ENCODE measurements around the gene RPL29. TPM values are rescaled to one million over a fixed set of nuclear protein-coding genes. Genes with fewer than 3 reads are reported as not detected.

RPL29 gene
- total RNA-seq, 1 experiment from 2014 or later = 868 TPM

- DNase-seq (ENCODE audit: low read depth in 1 of 2, low spot score in 2 of 2) = no peak
- Histone ChIP-seq H3K4me3 (no peak overlapping the region), H3K4me1 (replicated peaks) (no peaks in the 10 kb centered on the region), H3K36me3 (no peaks in the 10 kb centered on the region), H3K27ac (no peak overlapping the region), H3K27me3 (replicated peaks) (no peaks in the 10 kb centered on the region), H3K9me3 (replicated peaks) (no peaks in the 10 kb centered on the region)
Observed at GRCh38 chr3:52022323-52023100, 26.8 kb upstream of the RPL29 start.

GRCh38 chr3:52021489-52022268, 26.0 kb upstream of the RPL29 start:
- Histone ChIP-seq H3K36me3 (no peaks in the 10 kb centered on the region), H3K27ac (no peak overlapping the region), H3K4me3 (no peak overlapping the region), H3K4me1 (replicated peaks) (no peaks in the 10 kb centered on the region), H3K27me3 (replicated peaks) (no peaks in the 10 kb centered on the region), H3K9me3 (replicated peaks) (no peaks in the 10 kb centered on the region)
- DNase-seq (ENCODE audit: low read depth in 1 of 2, low spot score in 2 of 2) = no peak

- no peak for DNase-seq (ENCODE audit: low read depth in 1 of 2, low spot score in 2 of 2)
- Histone ChIP-seq H3K27me3 (replicated peaks) (no peaks in the 10 kb centered on the region), H3K36me3 (no peaks in the 10 kb centered on the region), H3K4me1 (replicated peaks) (no peaks in the 10 kb centered on the region), H3K9me3 (replicated peaks) (no peaks in the 10 kb centered on the region), H3K27ac (no peak overlapping the region), H3K4me3 (no peak overlapping the region)
Observed at GRCh38 chr3:52020796-52021195, 25.1 kb upstream of the RPL29 start.

DNA sequence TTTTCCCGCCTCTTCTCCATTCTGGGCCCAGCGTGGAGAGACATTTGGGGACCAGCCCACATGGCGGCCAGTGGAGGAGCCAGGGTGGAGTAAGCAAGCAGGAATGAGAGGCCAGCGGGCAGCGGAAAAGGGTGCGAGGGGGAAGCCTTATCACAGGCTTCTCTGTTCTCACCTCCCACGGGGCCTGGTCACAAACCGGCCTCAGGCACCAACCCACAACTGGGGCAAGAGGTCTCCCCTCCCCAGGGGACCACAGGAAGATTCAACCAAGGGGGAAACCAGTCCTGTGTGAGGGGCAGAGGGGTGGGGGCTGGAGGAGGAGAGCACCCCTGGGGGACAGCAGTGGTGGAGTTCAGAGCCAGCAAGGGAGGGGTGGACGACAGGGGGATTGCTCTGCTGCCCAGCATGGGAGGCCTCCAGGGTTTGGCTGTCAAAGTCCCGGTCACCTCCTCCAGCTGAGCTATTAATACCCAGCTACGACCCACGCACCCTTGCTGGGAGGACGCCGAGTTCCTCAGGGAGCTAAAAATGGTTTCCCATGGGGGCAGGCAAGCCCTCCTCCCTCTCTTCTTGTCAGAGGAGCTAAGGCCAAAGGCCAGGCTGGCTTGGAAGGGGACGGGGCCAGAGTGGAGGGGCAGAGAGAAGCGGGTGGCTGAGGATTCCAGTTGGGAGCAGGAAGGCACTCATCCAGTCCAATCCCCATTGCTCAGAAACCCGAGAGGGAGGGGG, 23.8 kb upstream of the RPL29 start:
- DNase-seq (ENCODE audit: low read depth in 1 of 2, low spot score in 2 of 2) = no peak
- Histone ChIP-seq H3K4me1 (replicated peaks) (no peaks in the 10 kb centered on the region), H3K27me3 (replicated peaks) (no peaks in the 10 kb centered on the region), H3K27ac (no peak overlapping the region), H3K36me3 (no peaks in the 10 kb centered on the region), H3K4me3 (no peak overlapping the region), H3K9me3 (replicated peaks) (no peaks in the 10 kb centered on the region)

DNA sequence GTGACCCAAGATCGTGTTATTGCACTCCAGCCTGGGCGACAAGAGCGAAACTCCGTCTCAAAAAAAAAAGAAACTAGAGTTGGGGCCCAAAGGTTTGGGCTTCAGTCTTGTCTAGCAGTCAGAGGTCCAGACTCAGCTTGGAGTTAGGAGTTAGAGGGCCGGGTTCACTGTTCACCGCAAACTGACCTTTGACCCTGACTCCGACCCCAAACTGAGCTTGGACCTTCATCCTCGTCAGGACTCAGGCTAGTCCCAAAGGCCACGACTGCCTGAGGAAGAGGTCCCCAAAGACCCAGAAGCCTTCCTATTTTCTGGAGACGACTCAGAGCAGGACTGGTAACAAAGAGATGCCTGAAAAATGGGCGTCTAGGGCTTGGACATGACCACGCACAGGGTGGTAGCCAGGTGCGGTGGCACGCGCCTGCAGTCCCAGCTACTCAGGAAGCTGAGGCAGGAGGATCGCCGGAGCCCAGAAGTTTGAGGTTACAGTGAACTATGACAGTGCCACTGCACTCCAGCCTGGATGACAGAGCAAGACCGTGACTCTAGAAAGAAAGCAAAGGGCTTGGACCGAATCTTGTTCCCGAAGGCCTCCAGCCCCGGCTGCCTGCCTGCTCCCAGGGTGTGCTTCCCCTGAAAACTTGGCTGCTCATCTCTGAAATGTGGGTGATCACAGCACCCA, 22.8 kb upstream of the RPL29 start:
- no peak for DNase-seq (ENCODE audit: low read depth in 1 of 2, low spot score in 2 of 2)
- H3K36me3 ChIP-seq = no peaks in the 10 kb centered on the region
- no peaks in the 10 kb centered on the region for H3K27me3 ChIP-seq (replicated peaks)
- no peak overlapping the region for H3K4me3 ChIP-seq
- no peaks in the 10 kb centered on the region for H3K4me1 ChIP-seq (replicated peaks)
- no peaks in the 10 kb centered on the region for H3K9me3 ChIP-seq (replicated peaks)
- H3K27ac ChIP-seq = no peak overlapping the region

DNA sequence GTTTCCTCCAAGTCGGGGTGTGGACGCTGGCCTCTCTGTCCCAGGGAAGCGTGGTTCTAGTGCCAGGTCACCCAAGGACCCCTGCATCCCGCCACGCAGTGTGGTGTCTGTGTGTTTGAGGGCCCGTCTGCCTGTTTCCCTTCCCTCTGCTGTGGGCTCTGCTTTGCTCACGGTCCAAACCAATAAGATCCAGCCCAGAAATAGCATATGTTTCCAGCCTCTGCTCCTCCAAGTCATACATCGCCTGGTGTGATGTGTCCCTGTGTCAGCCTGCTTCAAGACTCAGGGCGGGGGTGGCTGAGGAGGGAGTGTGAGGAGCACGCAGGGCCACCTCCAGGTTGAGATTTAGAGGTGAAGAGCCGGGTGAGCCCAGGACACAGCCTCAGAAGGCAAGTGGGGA, 21.9 kb upstream of the RPL29 start:
- Histone ChIP-seq H3K4me1 (replicated peaks) (no peaks in the 10 kb centered on the region), H3K9me3 (replicated peaks) (no peaks in the 10 kb centered on the region), H3K4me3 (no peak overlapping the region), H3K27me3 (replicated peaks) (no peaks in the 10 kb centered on the region), H3K36me3 (no peaks in the 10 kb centered on the region), H3K27ac (no peak overlapping the region)
- DNase-seq (ENCODE audit: low read depth in 1 of 2, low spot score in 2 of 2) = no peak

DNA sequence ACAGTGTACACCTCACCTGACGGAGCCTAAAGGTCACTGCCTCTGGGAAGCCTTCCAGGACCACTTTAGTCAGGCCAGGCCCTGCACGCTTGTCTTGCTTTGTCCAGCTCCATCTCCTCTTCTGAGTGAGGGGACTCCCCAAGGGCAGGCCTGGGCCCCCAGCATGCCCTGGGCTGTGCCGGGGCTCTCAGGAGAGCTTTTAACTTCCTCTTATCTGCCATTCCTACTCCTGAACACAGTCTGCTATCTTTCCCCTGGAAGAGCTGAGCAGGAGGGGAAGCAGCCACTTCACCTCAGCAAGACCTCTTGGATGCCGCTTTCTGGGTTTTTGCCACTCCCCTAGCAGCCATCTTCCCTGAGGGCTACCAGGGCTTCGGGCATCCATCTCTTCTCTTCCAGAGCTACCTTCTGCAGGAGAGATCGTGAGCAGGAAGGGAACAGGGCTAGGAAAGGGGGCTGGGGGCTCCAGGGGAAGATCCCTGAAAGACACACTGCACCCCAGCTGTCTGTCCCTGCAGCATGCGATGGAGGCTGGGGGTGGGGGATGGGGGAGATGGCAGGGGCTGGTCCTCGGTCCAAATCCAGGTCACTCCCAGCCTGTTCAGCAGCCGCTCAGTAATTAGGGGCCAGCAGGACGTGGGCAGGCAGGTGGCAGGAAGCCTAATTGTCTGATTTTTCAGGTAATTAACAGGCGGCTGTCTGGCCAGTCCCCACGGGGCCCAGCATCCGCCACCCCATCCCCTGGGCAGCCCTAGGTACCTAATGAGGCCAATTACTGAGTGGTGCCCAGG, 19.9 kb upstream of the RPL29 start:
- no peaks in the 10 kb centered on the region for H3K36me3 ChIP-seq
- H3K4me1 ChIP-seq (replicated peaks) = no peaks in the 10 kb centered on the region
- no peak overlapping the region for H3K4me3 ChIP-seq
- DNase-seq (ENCODE audit: low read depth in 1 of 2, low spot score in 2 of 2) = no peak
- H3K27ac ChIP-seq = no peak overlapping the region
- H3K9me3 ChIP-seq (replicated peaks) = no peaks in the 10 kb centered on the region
- H3K27me3 ChIP-seq (replicated peaks) = no peaks in the 10 kb centered on the region

DNA sequence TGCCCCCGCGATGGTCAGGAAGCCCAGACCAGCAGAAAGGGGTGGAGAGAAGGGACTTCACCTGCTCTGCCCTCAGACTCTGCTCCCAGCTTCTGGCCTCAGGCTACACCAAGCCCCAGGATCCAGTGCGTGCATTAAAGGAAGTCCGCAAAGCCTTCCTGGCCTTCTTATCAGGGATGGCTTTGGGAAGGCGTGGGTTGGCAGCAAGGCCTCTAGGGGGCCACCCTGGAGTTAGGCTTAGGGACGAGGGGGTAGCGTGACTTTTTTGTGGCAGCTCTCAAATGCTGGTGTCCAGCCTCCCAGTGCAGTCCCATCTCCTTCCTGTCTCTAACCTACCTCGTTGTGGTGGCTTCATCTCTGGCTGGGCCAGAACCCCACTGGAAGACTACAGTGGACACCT, 18.9 kb upstream of the RPL29 start:
- DNase-seq (ENCODE audit: low read depth in 1 of 2, low spot score in 2 of 2) = peak in 1 of 2 experiments; percentile 10
- H3K4me1 ChIP-seq (replicated peaks) = no peaks in the 10 kb centered on the region
- no peak overlapping the region for H3K4me3 ChIP-seq
- no peaks in the 10 kb centered on the region for H3K36me3 ChIP-seq
- H3K27me3 ChIP-seq (replicated peaks) = no peaks in the 10 kb centered on the region
- H3K27ac ChIP-seq = no peak overlapping the region
- H3K9me3 ChIP-seq (replicated peaks) = no peaks in the 10 kb centered on the region

DNA sequence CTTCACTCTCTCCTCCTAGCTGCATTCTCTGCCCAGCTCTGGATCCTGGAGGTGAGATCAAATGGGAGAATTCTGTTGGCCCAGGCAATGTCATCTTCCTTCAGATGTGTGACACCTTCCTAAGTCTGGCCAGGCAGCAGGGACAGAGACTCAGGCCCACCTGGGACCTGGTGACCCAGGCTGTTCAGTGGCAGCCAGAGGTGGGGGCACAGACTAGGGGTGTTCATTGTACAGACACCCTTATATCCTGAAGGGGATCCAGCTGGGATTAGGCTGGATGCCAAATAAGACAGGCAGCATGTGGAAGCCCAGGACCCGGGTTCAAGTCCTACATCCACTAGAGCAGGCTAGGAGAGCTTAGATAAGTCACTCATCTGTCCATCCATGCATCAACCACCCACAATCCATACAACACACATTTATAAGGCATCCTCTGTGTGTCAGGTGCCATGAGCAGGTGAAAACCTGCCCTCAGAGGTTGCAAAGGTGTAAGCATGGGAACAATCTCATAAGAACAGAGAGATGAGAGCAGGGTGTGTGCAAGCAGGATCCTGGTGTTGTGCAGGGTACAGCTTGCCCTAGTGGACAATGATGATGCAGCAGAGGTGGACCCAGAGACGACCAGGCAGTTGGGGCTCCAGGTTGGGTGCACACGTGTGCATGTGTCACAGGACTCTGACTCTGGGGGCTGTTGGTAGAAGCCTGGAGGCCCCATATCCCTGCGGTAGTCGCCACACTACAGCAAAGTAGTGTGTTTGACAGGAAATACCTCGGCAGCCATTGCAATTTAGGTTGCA, 18.3 kb upstream of the RPL29 start:
- H3K4me3 ChIP-seq = no peak overlapping the region
- no peaks in the 10 kb centered on the region for H3K4me1 ChIP-seq (replicated peaks)
- H3K36me3 ChIP-seq = no peaks in the 10 kb centered on the region
- H3K9me3 ChIP-seq (replicated peaks) = no peaks in the 10 kb centered on the region
- H3K27me3 ChIP-seq (replicated peaks) = no peaks in the 10 kb centered on the region
- no peak for DNase-seq (ENCODE audit: low read depth in 1 of 2, low spot score in 2 of 2)
- H3K27ac ChIP-seq = no peak overlapping the region

DNA sequence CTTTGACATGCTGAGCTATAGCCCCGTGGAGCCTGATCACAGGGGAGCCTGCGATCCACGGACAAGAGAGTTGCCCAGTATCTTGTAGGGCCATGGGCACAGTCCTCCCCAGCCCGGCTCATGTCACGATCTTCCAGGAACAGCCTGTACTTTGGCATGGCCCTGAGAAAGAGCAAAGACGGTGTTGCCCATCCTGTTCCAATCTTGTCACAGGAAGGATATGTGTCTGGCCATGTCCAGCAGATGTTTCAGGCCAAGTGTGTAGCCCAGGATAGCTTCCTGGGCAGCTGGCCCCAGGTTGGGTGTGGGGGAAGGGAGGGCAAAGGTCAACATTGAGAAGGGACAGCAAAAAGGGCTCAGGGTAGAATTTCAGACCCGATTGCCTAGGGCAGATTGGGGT, 17.0 kb upstream of the RPL29 start:
- Histone ChIP-seq H3K36me3 (no peaks in the 10 kb centered on the region), H3K4me3 (no peak overlapping the region), H3K4me1 (replicated peaks) (no peaks in the 10 kb centered on the region), H3K9me3 (replicated peaks) (no peaks in the 10 kb centered on the region), H3K27ac (no peak overlapping the region), H3K27me3 (replicated peaks) (no peaks in the 10 kb centered on the region)
- DNase-seq (ENCODE audit: low read depth in 1 of 2, low spot score in 2 of 2) = no peak

GRCh38 chr3:52010431-52010830, 14.7 kb upstream of the RPL29 start:
- Histone ChIP-seq H3K36me3 (no peaks in the 10 kb centered on the region), H3K27ac (no peak overlapping the region), H3K9me3 (replicated peaks) (no peaks in the 10 kb centered on the region), H3K4me3 (no peak overlapping the region), H3K4me1 (replicated peaks) (no peaks in the 10 kb centered on the region), H3K27me3 (replicated peaks) (no peaks in the 10 kb centered on the region)
- no peak for DNase-seq (ENCODE audit: low read depth in 1 of 2, low spot score in 2 of 2)

- Histone ChIP-seq H3K27me3 (replicated peaks) (no peaks in the 10 kb centered on the region), H3K36me3 (no peaks in the 10 kb centered on the region), H3K9me3 (replicated peaks) (no peaks in the 10 kb centered on the region), H3K27ac (no peak overlapping the region), H3K4me3 (no peak overlapping the region), H3K4me1 (replicated peaks) (no peaks in the 10 kb centered on the region)
- no peak for DNase-seq (ENCODE audit: low read depth in 1 of 2, low spot score in 2 of 2)
Observed at GRCh38 chr3:52007291-52007690, 11.6 kb upstream of the RPL29 start.
